Measurements from ENCODE around the gene MALT1.
"Not testable (repeated sequence)": the region's sequence is repeated elsewhere in the genome, so short reads cannot be mapped to it uniquely, and the experiment has no call there.

The MALT1 gene

DNA sequence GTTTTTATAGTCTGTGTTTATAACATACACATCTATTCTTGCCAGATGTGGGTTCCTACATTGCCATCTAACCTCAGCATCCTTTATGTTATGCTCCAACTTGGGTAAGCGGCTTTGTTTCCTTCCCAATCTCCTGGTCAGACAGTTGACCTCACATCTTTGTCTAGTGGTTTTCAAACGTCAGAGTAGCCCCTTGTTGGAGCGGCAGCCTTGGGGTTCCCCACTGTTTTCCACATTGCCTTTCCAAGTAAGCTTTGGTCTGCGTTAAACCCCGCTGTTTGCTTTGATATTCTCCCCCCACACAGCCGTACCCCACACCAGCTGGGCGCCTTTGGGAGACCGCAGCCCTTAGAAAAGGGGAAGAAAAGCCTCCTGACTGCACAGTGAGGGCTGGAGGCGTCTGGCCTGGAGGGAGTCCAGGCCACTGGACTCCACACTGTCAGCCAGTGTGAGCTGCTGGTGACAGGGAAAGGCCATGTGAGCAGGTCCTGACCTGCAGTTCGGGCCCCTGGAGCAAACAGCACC lies 83.3 kb downstream of the MALT1 start:
- CTCF ChIA-PET: interaction anchor here (4.3 kb wide), 1 partner anchor 9 kb away, joined by 21 read pairs; no protein-coding TSS in a partner anchor
- POLR2A ChIA-PET: no interaction called here
- no peak for DNase-seq (ENCODE audit: extremely low spot score)
- TF ChIP-seq CTBP1 (IDR thresholded peaks at IDR 0.05; ENCODE audit: borderline replicate concordance) (no peak), LEF1 (IDR thresholded peaks at IDR 0.05; ENCODE audit: borderline replicate concordance) (no peak), FOXK2 (IDR thresholded peaks at IDR 0.05) (no peak), ARNT (IDR thresholded peaks at IDR 0.05) (no peak), FOXA1 (IDR thresholded peaks at IDR 0.05) (no peak), ZNF384 (IDR thresholded peaks at IDR 0.05) (no peak), SUZ12 (IDR thresholded peaks at IDR 0.05) (no peak), TARDBP (IDR thresholded peaks at IDR 0.05) (no peak), PKNOX1 (IDR thresholded peaks at IDR 0.05) (no peak), BHLHE40 (IDR thresholded peaks at IDR 0.05; ENCODE audit: borderline replicate concordance) (no peak), HDGF (IDR thresholded peaks at IDR 0.05; ENCODE audit: borderline replicate concordance) (no peak), ELF4 (IDR thresholded peaks at IDR 0.05) (no peak), NFRKB (IDR thresholded peaks at IDR 0.05) (no peak), L3MBTL2 (conservative IDR thresholded peaks at IDR 0.05) (no peak), FOXM1 (IDR thresholded peaks at IDR 0.05; ENCODE audit: borderline replicate concordance) (no peak), SP1 (IDR thresholded peaks at IDR 0.05) (no peak)

DNA sequence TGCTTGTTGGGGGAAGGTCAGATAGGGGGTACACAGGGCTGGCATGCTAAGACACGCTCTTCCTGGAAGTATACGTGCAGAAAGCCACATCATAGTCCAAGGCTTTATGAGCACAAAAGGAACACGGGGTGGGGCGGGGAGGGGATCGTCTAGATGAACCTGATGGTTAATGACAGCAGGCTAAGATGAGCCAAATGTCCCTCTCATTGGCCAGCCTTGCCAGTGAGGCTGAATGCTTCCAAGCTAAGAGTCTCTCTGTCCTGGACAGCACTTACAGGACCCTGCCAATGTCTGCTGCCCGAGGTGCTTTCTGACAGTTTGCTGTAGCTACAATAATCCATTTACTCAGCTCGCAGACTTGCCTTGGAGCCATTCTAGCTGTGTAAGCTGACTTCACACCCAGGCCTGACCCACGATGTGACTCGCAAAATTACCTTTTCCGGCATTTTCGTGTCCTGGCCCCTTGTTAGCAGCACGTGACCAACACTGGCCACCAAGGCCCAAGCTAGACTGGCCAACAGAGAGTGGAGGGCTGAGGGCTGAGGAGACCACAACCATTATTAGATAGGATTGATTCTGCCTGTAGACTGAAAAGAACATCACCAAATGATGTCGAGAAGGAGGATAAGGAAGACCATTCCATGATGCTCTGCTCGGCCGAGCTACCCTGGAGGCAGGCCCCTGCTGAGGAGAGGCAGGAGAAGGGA lies 84.2 kb downstream of the MALT1 start:
- no peak for TF ChIP-seq ELF4 (IDR thresholded peaks at IDR 0.05)
- TF ChIP-seq TARDBP (IDR thresholded peaks at IDR 0.05): no peak
- TF ChIP-seq FOXK2 (IDR thresholded peaks at IDR 0.05): no peak
- TF ChIP-seq FOXM1 (IDR thresholded peaks at IDR 0.05; ENCODE audit: borderline replicate concordance): no peak
- no peak for TF ChIP-seq BHLHE40 (IDR thresholded peaks at IDR 0.05; ENCODE audit: borderline replicate concordance)
- TF ChIP-seq SP1 (IDR thresholded peaks at IDR 0.05): no peak
- TF ChIP-seq HDGF (IDR thresholded peaks at IDR 0.05; ENCODE audit: borderline replicate concordance): no peak
- no peak for TF ChIP-seq ZNF384 (IDR thresholded peaks at IDR 0.05)
- TF ChIP-seq CTBP1 (IDR thresholded peaks at IDR 0.05; ENCODE audit: borderline replicate concordance): no peak
- no peak for TF ChIP-seq LEF1 (IDR thresholded peaks at IDR 0.05; ENCODE audit: borderline replicate concordance)
- TF ChIP-seq NFRKB (IDR thresholded peaks at IDR 0.05): no peak
- no peak for TF ChIP-seq SUZ12 (IDR thresholded peaks at IDR 0.05)
- TF ChIP-seq ARNT (IDR thresholded peaks at IDR 0.05): no peak
- TF ChIP-seq L3MBTL2 (conservative IDR thresholded peaks at IDR 0.05): no peak
- no peak for TF ChIP-seq FOXA1 (IDR thresholded peaks at IDR 0.05)
- TF ChIP-seq PKNOX1 (IDR thresholded peaks at IDR 0.05): no peak
- POLR2A ChIA-PET: no interaction called here
- DNase-seq (ENCODE audit: extremely low spot score): no peak
- CTCF ChIA-PET: interaction anchor here (4.3 kb wide), 1 partner anchor 9 kb away, joined by 21 read pairs; no protein-coding TSS in a partner anchor

- POLR2A ChIA-PET: no interaction called here
- no peak for DNase-seq (ENCODE audit: extremely low spot score)
- CTCF ChIA-PET: interaction anchor here (4.3 kb wide), 1 partner anchor 8 kb away, joined by 21 read pairs; no protein-coding TSS in a partner anchor
- no peak for TF ChIP-seq TARDBP (IDR thresholded peaks at IDR 0.05)
Measured at GRCh38 chr18:58756148-58756547, 84.9 kb downstream of the MALT1 start.

DNA sequence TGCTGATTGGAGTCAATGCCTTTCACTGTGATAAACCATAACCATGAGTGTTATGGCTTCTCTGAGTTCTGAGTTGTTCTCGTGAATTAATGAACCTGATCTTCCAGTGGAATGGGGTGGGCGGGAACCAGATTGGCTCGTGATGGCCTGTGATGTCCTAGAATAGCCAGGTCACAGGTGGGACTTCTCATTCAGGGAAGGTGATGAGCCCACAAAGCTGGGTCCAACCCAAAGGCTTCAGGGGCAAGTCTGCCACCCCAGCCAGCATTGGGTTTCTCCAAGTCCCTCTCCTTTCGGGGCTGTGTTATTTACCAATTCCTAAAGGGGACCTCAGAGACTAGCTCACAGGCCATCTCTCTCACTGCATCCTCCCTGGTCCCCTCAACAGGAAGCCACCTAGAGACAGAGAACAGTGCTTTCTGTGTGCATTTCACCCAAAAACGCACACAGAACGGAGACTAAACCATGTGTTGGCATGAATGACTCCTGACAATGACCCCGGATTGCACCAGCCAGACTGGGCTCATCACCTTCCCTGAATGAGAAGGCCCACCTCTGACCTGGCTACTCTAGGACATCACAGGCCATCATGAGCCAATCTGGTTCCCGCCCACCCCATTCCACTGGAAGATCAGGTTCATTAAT lies 85.5 kb downstream of the MALT1 start:
- DNase-seq (ENCODE audit: extremely low spot score): no peak
- ChIA-PET CTCF (interaction anchor here (4.3 kb wide), 1 partner anchor 7 kb away, joined by 21 read pairs; no protein-coding TSS in a partner anchor), POLR2A (no interaction called here)
- TF ChIP-seq SP1 (IDR thresholded peaks at IDR 0.05): no peak
- no peak for TF ChIP-seq TARDBP (IDR thresholded peaks at IDR 0.05)
- TF ChIP-seq ZNF384 (IDR thresholded peaks at IDR 0.05): no peak
- TF ChIP-seq LEF1 (IDR thresholded peaks at IDR 0.05; ENCODE audit: borderline replicate concordance): no peak
- TF ChIP-seq PKNOX1 (IDR thresholded peaks at IDR 0.05): no peak

DNA sequence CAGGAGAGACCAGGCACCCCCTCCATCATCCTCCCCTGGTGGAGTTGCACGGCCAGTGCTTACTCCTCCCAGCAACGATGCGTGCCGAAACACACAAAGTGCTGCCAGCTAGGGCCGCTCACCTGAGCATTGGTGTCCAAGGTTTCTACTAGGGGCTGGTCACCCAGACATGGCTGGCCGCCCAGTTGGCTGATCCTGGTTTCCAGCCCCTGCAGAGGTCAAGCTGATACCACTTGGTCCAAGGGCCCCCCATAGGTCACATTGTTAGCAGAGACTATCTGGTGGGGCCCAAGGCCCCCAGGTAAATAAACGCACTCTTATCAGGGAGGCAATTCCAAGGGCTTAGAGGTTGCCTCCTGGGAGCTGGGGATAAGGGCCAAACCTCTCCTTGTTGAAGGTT lies 86.1 kb downstream of the MALT1 start:
- POLR2A ChIA-PET: not testable (repeated sequence)

DNA sequence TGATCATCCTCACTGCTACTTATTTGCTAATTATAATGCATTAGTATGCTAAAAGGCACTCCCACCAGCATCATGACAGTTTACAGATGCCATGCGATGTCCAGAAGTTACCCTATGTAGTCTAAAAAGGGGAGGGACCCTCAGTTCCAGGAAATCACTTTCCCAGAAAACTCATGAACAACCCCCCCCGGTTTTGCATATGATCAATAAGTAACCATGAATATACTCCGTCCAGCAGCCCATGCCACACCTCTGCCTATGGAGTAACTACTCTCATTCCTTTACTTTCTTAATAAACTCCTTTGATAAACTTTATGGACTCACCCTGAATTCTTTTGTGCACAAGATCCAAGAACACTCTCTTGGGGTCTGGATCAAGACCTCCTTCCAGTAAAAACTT lies 86.8 kb downstream of the MALT1 start:
- TF ChIP-seq ARNT (IDR thresholded peaks at IDR 0.05) (no peak), NFRKB (IDR thresholded peaks at IDR 0.05) (no peak), ZNF384 (IDR thresholded peaks at IDR 0.05) (no peak), LEF1 (IDR thresholded peaks at IDR 0.05; ENCODE audit: borderline replicate concordance) (no peak), L3MBTL2 (conservative IDR thresholded peaks at IDR 0.05) (no peak), HDGF (IDR thresholded peaks at IDR 0.05; ENCODE audit: borderline replicate concordance) (no peak), CTBP1 (IDR thresholded peaks at IDR 0.05; ENCODE audit: borderline replicate concordance) (no peak), SP1 (IDR thresholded peaks at IDR 0.05) (no peak)
- no peak for DNase-seq (ENCODE audit: extremely low spot score)
- ChIA-PET POLR2A (no interaction called here), CTCF (interaction anchor here (0.6 kb wide), 1 partner anchor 41 kb away, joined by 5 read pairs; no protein-coding TSS in a partner anchor)

More for the DNA sequence above, 86.1 kb downstream of the MALT1 start:
- CTCF ChIA-PET: interaction anchor here (0.6 kb wide), 1 partner anchor 40 kb away, joined by 5 read pairs; no protein-coding TSS in a partner anchor
- DNase-seq (ENCODE audit: extremely low spot score): not testable (repeated sequence)
